Loucy (cell line): ENCODE data around the gene MC1R.
"Not testable (repeated sequence)": the region's sequence is repeated elsewhere in the genome, so short reads cannot be mapped to it uniquely, and the experiment has no call there.

ENCODE experiments used
- H2AFZ ChIP-seq: fragments of 200-600 bp; sonication (generic); 2 replicates; pipeline ENCODE4 v1.6.0; 2016; ENCODE audit warnings: antibody characterized with exemption, mild to moderate bottlenecking, low read length, moderate library complexity
- H3F3A ChIP-seq: fragments of 200-600 bp; 2 replicates; pipeline ENCODE4 v1.6.0; 2016; ENCODE audit warnings: antibody characterized with exemption, low read depth, mild to moderate bottlenecking
- H3K27me3 ChIP-seq: fragments of 200-600 bp; sonication (generic); 2 replicates; pipeline ENCODE4 v1.6.1; 2014; ENCODE audit warnings: low read length, mild to moderate bottlenecking; ENCODE audit not compliant: insufficient read depth, poor library complexity, severe bottlenecking
- H3K36me3 ChIP-seq: fragments of 200-600 bp; sonication (generic); 2 replicates; pipeline ENCODE4 v1.6.1; 2016; ENCODE audit warnings: low read length; ENCODE audit not compliant: insufficient read depth
- H3K4me1 ChIP-seq: fragments of 200-600 bp; sonication (generic); 2 replicates; pipeline ENCODE4 v1.5.1; 2014; ENCODE audit warnings: low read length, mild to moderate bottlenecking; ENCODE audit not compliant: insufficient read depth, poor library complexity, severe bottlenecking
- H3K4me2 ChIP-seq: fragments of 200-600 bp; sonication (generic); 2 replicates; pipeline ENCODE4 v1.6.0; 2014; ENCODE audit warnings: antibody characterized with exemption, low read length, low read depth, mild to moderate bottlenecking; ENCODE audit not compliant: poor library complexity, severe bottlenecking
- H3K4me3 ChIP-seq: fragments of 200-600 bp; sonication (generic); 2 replicates; pipeline ENCODE4 v1.5.1; 2014; ENCODE audit warnings: low read length, mild to moderate bottlenecking, mixed read lengths; ENCODE audit not compliant: poor library complexity, severe bottlenecking
- H3K79me2 ChIP-seq: fragments of 200-600 bp; sonication (generic); 2 replicates; pipeline ENCODE4 v1.6.1; 2014; ENCODE audit warnings: low read length; ENCODE audit not compliant: insufficient read depth
- H3K9ac ChIP-seq: fragments of 200-600 bp; sonication (generic); 2 replicates; pipeline ENCODE4 v1.6.0; 2014; ENCODE audit warnings: mild to moderate bottlenecking, low read depth, low read length, moderate library complexity; ENCODE audit not compliant: poor library complexity, severe bottlenecking
- H3K9me2 ChIP-seq: fragments of 200-600 bp; sonication (generic); replicated peaks from 2 replicates; pipeline ENCODE4 v1.6.1; 2016; ENCODE audit warnings: low read depth, low read length, mixed read lengths
- H3K9me3 ChIP-seq: fragments of 200-600 bp; sonication (generic); 2 replicates; pipeline ENCODE4 v1.6.1; 2014; ENCODE audit warnings: mild to moderate bottlenecking, antibody characterized with exemption, low read length, low read depth; ENCODE audit not compliant: insufficient read depth
- H4K20me1 ChIP-seq: fragments of 200-600 bp; sonication (generic); 2 replicates; pipeline ENCODE4 v1.6.0; 2014; ENCODE audit warnings: antibody characterized with exemption, low read length, mild to moderate bottlenecking; ENCODE audit not compliant: insufficient read depth, poor library complexity, severe bottlenecking
- CTCF ChIP-seq: fragments of 200-600 bp; sonication (generic); conservative IDR thresholded peaks from 2 replicates; pipeline ENCODE4 v1.5.1; 2014; ENCODE audit warnings: mild to moderate bottlenecking, antibody characterized with exemption, low read length
- EZH2phosphoT487 ChIP-seq: fragments of 200-600 bp; IDR thresholded peaks from 2 replicates; pipeline ENCODE4 v1.6.1; 2018; ENCODE audit warnings: antibody characterized with exemption, mild to moderate bottlenecking, moderate library complexity, borderline replicate concordance

Gene MC1R

GRCh38 chr16:89966756-89967155, 48.1 kb downstream of the MC1R start:
- Histone ChIP-seq H3K27me3 (no peaks in the 10 kb centered on the region), H3K79me2 (peaks cover 9% of the 10 kb centered on the region), H2AFZ (no peak overlapping the region), H3K4me3 (no peak overlapping the region), H3K4me1 (peaks cover 9% of the 10 kb centered on the region), H3K4me2 (no peak overlapping the region), H3F3A (no peaks in the 10 kb centered on the region), H4K20me1 (no peaks in the 10 kb centered on the region), H3K9me2 (no peaks in the 10 kb centered on the region), H3K9me3 (no peaks in the 10 kb centered on the region), H3K36me3 (no peaks in the 10 kb centered on the region), H3K9ac (no peak overlapping the region)
- TF ChIP-seq EZH2phosphoT487 (no peak), CTCF (no peak)

GRCh38 chr16:89967436-89967835, 48.8 kb downstream of the MC1R start:
- not testable (repeated sequence) for H3F3A ChIP-seq, H2AFZ ChIP-seq, H4K20me1 ChIP-seq, H3K36me3 ChIP-seq, H3K9me2 ChIP-seq, H3K4me3 ChIP-seq, H3K9ac ChIP-seq, H3K9me3 ChIP-seq, H3K27me3 ChIP-seq, H3K4me2 ChIP-seq
- H3K4me1 ChIP-seq: peaks cover 13% of the 10 kb centered on the region
- peaks cover 13% of the 10 kb centered on the region for H3K79me2 ChIP-seq

- Histone ChIP-seq H3K79me2 (peaks cover 16% of the 10 kb centered on the region), H3K4me1 (peaks cover 13% of the 10 kb centered on the region)
- not testable (repeated sequence) for H3K9me3 ChIP-seq, H4K20me1 ChIP-seq, H3K9ac ChIP-seq, H3F3A ChIP-seq, H3K36me3 ChIP-seq, H3K27me3 ChIP-seq, H3K4me3 ChIP-seq, H2AFZ ChIP-seq, H3K9me2 ChIP-seq, H3K4me2 ChIP-seq
Observed at GRCh38 chr16:89968074-89968473, 49.4 kb downstream of the MC1R start.

DNA sequence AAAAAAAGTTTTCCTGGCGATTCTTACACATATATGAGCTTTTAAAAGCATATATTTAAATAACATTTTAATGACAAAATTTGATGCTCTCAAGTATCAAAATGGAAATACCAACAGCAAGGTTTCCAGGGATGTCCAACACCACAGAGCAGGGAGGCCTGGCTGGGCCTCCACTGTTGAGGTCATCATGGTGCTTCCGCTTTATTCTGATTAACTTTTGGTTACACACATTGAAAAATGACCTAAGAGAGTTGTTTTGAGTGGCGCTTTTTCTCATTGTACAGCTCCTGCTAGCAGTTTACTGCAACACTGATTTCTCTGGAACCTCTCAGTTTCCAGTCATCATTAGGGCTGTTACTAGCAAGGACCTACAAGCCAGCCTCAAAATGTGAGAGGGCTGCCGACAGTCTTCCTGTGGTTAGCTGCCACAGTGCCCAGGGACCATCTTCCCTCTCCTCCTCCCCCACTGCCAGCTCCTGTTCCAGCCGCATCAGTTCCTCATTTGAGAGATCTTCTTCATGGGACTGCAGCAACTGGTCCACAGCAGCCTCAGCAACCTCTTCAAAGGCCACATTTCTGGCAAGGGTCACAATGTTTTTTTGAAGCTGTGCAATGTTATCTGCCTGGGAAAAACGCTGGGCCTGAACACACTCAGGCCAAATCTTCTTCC, 51.2 kb downstream of the MC1R start:
- Histone ChIP-seq H3K9me3 (no peaks in the 10 kb centered on the region), H3K36me3 (no peaks in the 10 kb centered on the region), H4K20me1 (peaks cover 6% of the 10 kb centered on the region), H3F3A (no peaks in the 10 kb centered on the region), H3K79me2 (peaks cover 34% of the 10 kb centered on the region), H3K4me3 (no peak overlapping the region), H3K4me2 (peak overlapping the region; percentile 62), H3K4me1 (peaks cover 16% of the 10 kb centered on the region), H3K9me2 (no peaks in the 10 kb centered on the region), H2AFZ (no peak overlapping the region), H3K27me3 (no peaks in the 10 kb centered on the region), H3K9ac (no peak overlapping the region)
- TF ChIP-seq EZH2phosphoT487 (no peak), CTCF (no peak)
